ENCODE results near the gene MKS1. TPM values are rescaled to one million over a fixed set of nuclear protein-coding genes. Genes with fewer than 3 reads are reported as not detected.

MKS1 gene
- total RNA-seq, 1 experiment from 2014 or later: 33.7 TPM

GRCh38 chr17:58184308-58184985 lies 34.6 kb downstream of the MKS1 start:
- peak; percentile 71 for DNase-seq (ENCODE audit: low read depth)
- in situ Hi-C loops (cut with HindIII; ENCODE audit: low pct_unique_long_range_greater_than_20kb, low sequenced_read_pairs): no loop called here

- in situ Hi-C loops (cut with HindIII; ENCODE audit: low pct_unique_long_range_greater_than_20kb, low sequenced_read_pairs): no loop called here
- DNase-seq (ENCODE audit: low read depth): no peak
These were observed 35.5 kb downstream of the MKS1 start for GRCh38 chr17:58183514-58183913.

GRCh38 chr17:58181796-58182195 lies 37.3 kb downstream of the MKS1 start:
- DNase-seq (ENCODE audit: low read depth): no peak
- in situ Hi-C loops (cut with HindIII; ENCODE audit: low pct_unique_long_range_greater_than_20kb, low sequenced_read_pairs): no loop called here

GRCh38 chr17:58176200-58176599 lies 42.9 kb downstream of the MKS1 start:
- DNase-seq (ENCODE audit: low read depth): no peak
- in situ Hi-C loops (cut with HindIII; ENCODE audit: low pct_unique_long_range_greater_than_20kb, low sequenced_read_pairs): no loop called here

- DNase-seq (ENCODE audit: low read depth): no peak
- in situ Hi-C loops (cut with HindIII; ENCODE audit: low pct_unique_long_range_greater_than_20kb, low sequenced_read_pairs): no loop called here
These were observed 44.2 kb downstream of the MKS1 start for GRCh38 chr17:58174871-58175270.

- in situ Hi-C loops (cut with HindIII; ENCODE audit: low pct_unique_long_range_greater_than_20kb, low sequenced_read_pairs): no loop called here
- no peak for DNase-seq (ENCODE audit: low read depth)
These were observed 46.5 kb downstream of the MKS1 start for GRCh38 chr17:58172369-58173071.

GRCh38 chr17:58170622-58171021 lies 48.4 kb downstream of the MKS1 start:
- in situ Hi-C loops (cut with HindIII; ENCODE audit: low pct_unique_long_range_greater_than_20kb, low sequenced_read_pairs): no loop called here
- DNase-seq (ENCODE audit: low read depth): no peak

- no peak for DNase-seq (ENCODE audit: low read depth)
- in situ Hi-C loops (cut with HindIII; ENCODE audit: low pct_unique_long_range_greater_than_20kb, low sequenced_read_pairs): no loop called here
These were observed 52.4 kb downstream of the MKS1 start, which contains the start of gene OR4D2 for GRCh38 chr17:58166682-58167081. OR4D2 (plus strand) TSS chr17:58166982; CDS start chr17:58169656, 2,674 bp downstream.

GRCh38 chr17:58165981-58166380 lies 53.1 kb downstream of the MKS1 start:
- no peak for DNase-seq (ENCODE audit: low read depth)
- in situ Hi-C loops (cut with HindIII; ENCODE audit: low pct_unique_long_range_greater_than_20kb, low sequenced_read_pairs): no loop called here

GRCh38 chr17:58161566-58161965 lies 57.5 kb downstream of the MKS1 start:
- DNase-seq (ENCODE audit: low read depth): no peak

GRCh38 chr17:58158181-58158580 lies 60.9 kb downstream of the MKS1 start:
- DNase-seq (ENCODE audit: low read depth): no peak
- in situ Hi-C loops (cut with HindIII; ENCODE audit: low pct_unique_long_range_greater_than_20kb, low sequenced_read_pairs): no loop called here

More at GRCh38 chr17:58161566-58161965, 57.5 kb downstream of the MKS1 start:
- in situ Hi-C loops (cut with HindIII; ENCODE audit: low pct_unique_long_range_greater_than_20kb, low sequenced_read_pairs): no loop called here

- in situ Hi-C loops (cut with HindIII; ENCODE audit: low pct_unique_long_range_greater_than_20kb, low sequenced_read_pairs): no loop called here
- DNase-seq (ENCODE audit: low read depth): no peak
These were observed 61.9 kb downstream of the MKS1 start for GRCh38 chr17:58156839-58157803.

Other genes starting within 250 kb of the MKS1 start
- 20.9 and 44.0 TPM in 2 replicates for gene VEZF1, start 231.0 kb downstream of the MKS1 start, total RNA-seq (2014; rRNA removed; shearing (Covaris generic); ENCODE audit: low replicate concordance)
- gene SRSF1, start 212.0 kb downstream of the MKS1 start, total RNA-seq (2014; rRNA removed; shearing (Covaris generic); ENCODE audit: low replicate concordance): 242 and 309 TPM in 2 replicates
- gene DYNLL2, start 135.8 kb downstream of the MKS1 start, total RNA-seq (2014; rRNA removed; shearing (Covaris generic); ENCODE audit: low replicate concordance): 7.4 and 9.4 TPM in 2 replicates
- not detected in 2 replicates for gene OR4D1, start 70.9 kb downstream of the MKS1 start, total RNA-seq (2014; rRNA removed; shearing (Covaris generic); ENCODE audit: low replicate concordance)
- not detected in 2 replicates for gene OR4D2, start 52.3 kb downstream of the MKS1 start, total RNA-seq (2014; rRNA removed; shearing (Covaris generic); ENCODE audit: low replicate concordance)
- gene EPX, start 26.5 kb downstream of the MKS1 start, total RNA-seq (2014; rRNA removed; shearing (Covaris generic); ENCODE audit: low replicate concordance): not detected in 2 replicates
- not detected in 2 replicates for gene LPO, start 19.3 kb upstream of the MKS1 start, total RNA-seq (2014; rRNA removed; shearing (Covaris generic); ENCODE audit: low replicate concordance)
- not detected in 2 replicates for gene MPO, start 61.7 kb upstream of the MKS1 start, total RNA-seq (2014; rRNA removed; shearing (Covaris generic); ENCODE audit: low replicate concordance)
- gene TSPOAP1, start 109.5 kb upstream of the MKS1 start, total RNA-seq (2014; rRNA removed; shearing (Covaris generic); ENCODE audit: low replicate concordance): not detected in 2 replicates
- gene SUPT4H1, start 132.9 kb upstream of the MKS1 start, total RNA-seq (2014; rRNA removed; shearing (Covaris generic); ENCODE audit: low replicate concordance): 54.4 and 57.4 TPM in 2 replicates
- 2.6 and 5.0 TPM in 2 replicates for gene RNF43, start 198.3 kb upstream of the MKS1 start, total RNA-seq (2014; rRNA removed; shearing (Covaris generic); ENCODE audit: low replicate concordance)

All from Caki2 (cell line).